ENCODE data around the gene MRPS10. TPM values are rescaled to one million over a fixed set of nuclear protein-coding genes. Genes with fewer than 3 reads are reported as not detected.
"Not testable (repeated sequence)": the region's sequence is repeated elsewhere in the genome, so short reads cannot be mapped to it uniquely, and the experiment has no call there.

MRPS10 gene
- total RNA-seq, 1 experiment from 2014 or later: 84.4 TPM

GRCh38 chr6:42179945-42180313 is 37.7 kb downstream of the MRPS10 start:
- DNase-seq (ENCODE audit: extremely low read depth, low read depth): no peak

- no peak for DNase-seq (ENCODE audit: extremely low read depth, low read depth)
Measured at GRCh38 chr6:42179261-42179944, 38.3 kb downstream of the MRPS10 start.

- no peak for DNase-seq (ENCODE audit: extremely low read depth, low read depth)
Measured at GRCh38 chr6:42177514-42178364, 39.9 kb downstream of the MRPS10 start.

- DNase-seq (ENCODE audit: extremely low read depth, low read depth): no peak
Measured at GRCh38 chr6:42176981-42177380, 40.7 kb downstream of the MRPS10 start.

- no peak for DNase-seq (ENCODE audit: extremely low read depth, low read depth)
Measured at GRCh38 chr6:42175860-42176259, 41.8 kb downstream of the MRPS10 start.

GRCh38 chr6:42173101-42173500 is 44.6 kb downstream of the MRPS10 start, which contains the start of gene GUCA1A:
Gene GUCA1A, plus strand, starts transcription at chr6:42173364. Its CDS starts 250 bp downstream, at chr6:42173614.
- DNase-seq (ENCODE audit: extremely low read depth, low read depth): no peak

- DNase-seq (ENCODE audit: extremely low read depth, low read depth): no peak
Measured at GRCh38 chr6:42171813-42172581, 45.7 kb downstream of the MRPS10 start.

- not testable (repeated sequence) for DNase-seq (ENCODE audit: extremely low read depth, low read depth)
Measured at GRCh38 chr6:42169780-42170179, 47.9 kb downstream of the MRPS10 start.

GRCh38 chr6:42168650-42169049 is 49.0 kb downstream of the MRPS10 start:
- no peak for DNase-seq (ENCODE audit: extremely low read depth, low read depth)

GRCh38 chr6:42166444-42167141 is 51.1 kb downstream of the MRPS10 start:
- DNase-seq (ENCODE audit: extremely low read depth, low read depth): peak; percentile 61

GRCh38 chr6:42165016-42165415 is 52.6 kb downstream of the MRPS10 start:
- no peak for DNase-seq (ENCODE audit: extremely low read depth, low read depth)

- no peak for DNase-seq (ENCODE audit: extremely low read depth, low read depth)
Measured at GRCh38 chr6:42163981-42164380, 53.7 kb downstream of the MRPS10 start.

- no peak for DNase-seq (ENCODE audit: extremely low read depth, low read depth)
Measured at GRCh38 chr6:42162812-42163211, 54.8 kb downstream of the MRPS10 start.

GRCh38 chr6:42162384-42162783 is 55.3 kb downstream of the MRPS10 start:
- DNase-seq (ENCODE audit: extremely low read depth, low read depth): no peak

GRCh38 chr6:42159431-42160024 is 58.1 kb downstream of the MRPS10 start:
- DNase-seq (ENCODE audit: extremely low read depth, low read depth): no peak

GRCh38 chr6:42158631-42159030 is 59.0 kb downstream of the MRPS10 start:
- no peak for DNase-seq (ENCODE audit: extremely low read depth, low read depth)

- no peak for DNase-seq (ENCODE audit: extremely low read depth, low read depth)
Measured at GRCh38 chr6:42158011-42158410, 59.6 kb downstream of the MRPS10 start.

All from NCI-H460 (cell line).